SK-N-SH (cell line): Measurements from ENCODE around the gene PPARGC1A. TPM values are rescaled to one million over a fixed set of nuclear protein-coding genes. Genes with fewer than 3 reads are reported as not detected.

Experiments used
- CTCF ChIA-PET: fragments of 300-600, 350-600 bp; formaldehyde crosslinking; extraction: SDS; loops from one replicate; lab custom pipeline; 2021; lab: Yijun Ruan, JAX
- POLR2A ChIA-PET: fragments of 350-600 bp; sonication (Branson Sonifier 250); formaldehyde crosslinking; extraction: SDS; loops from one replicate; lab custom pipeline; 2020; ENCODE audit warnings: antibody characterized with exemption, inconsistent platforms; lab: Yijun Ruan, JAX
- DNase-seq: peaks from one replicate; pipeline ENCODE4 v3.0.0; 2012
- H2AFZ ChIP-seq: fragments of 200-600 bp; sonication (generic); 2 replicates; pipeline ENCODE4 v1.8.1; 2016; ENCODE audit warnings: antibody characterized with exemption, mild to moderate bottlenecking, low read depth
- H3F3A ChIP-seq: fragments of 200-600 bp; sonication (generic); replicated peaks from 2 replicates; pipeline ENCODE3; 2016; ENCODE audit warnings: antibody characterized with exemption, mild to moderate bottlenecking; ENCODE audit not compliant: insufficient read depth
- H3K27ac ChIP-seq, 2 experiments: fragments of 200-500 bp in 1 of 2; fragments of 200-600 bp in 1 of 2; sonication (Bioruptor generic) in 1 of 2; sonication (generic), shearing (Covaris generic) in 1 of 2; 2 replicates each; pipeline versions ENCODE4 v1.5.1 to v1.6.1; 2014 to 2016; ENCODE audit warnings: low read depth in 2 of 2, inconsistent platforms in 1 of 2, low read length in 1 of 2, mild to moderate bottlenecking in 1 of 2, mixed read lengths in 1 of 2
- H3K27me3 ChIP-seq: fragments of 200-600 bp; sonication (generic), shearing (Covaris generic); 2 replicates; pipeline ENCODE4 v1.6.1; 2016; ENCODE audit warnings: mixed run types; ENCODE audit not compliant: insufficient read depth
- H3K36me3 ChIP-seq, 2 experiments: fragments of 200-500 bp in 1 of 2; fragments of 200-600 bp in 1 of 2; sonication (Bioruptor generic) in 1 of 2; sonication (generic) in 1 of 2; replicated peaks in 1 of 2; 2 replicates each; pipeline versions ENCODE3 to v1.5.1; 2014 to 2016; ENCODE audit warnings: low read length in 1 of 2, mild to moderate bottlenecking in 1 of 2; ENCODE audit not compliant: insufficient read depth in 2 of 2, control insufficient read depth in 1 of 2
- H3K4me1 ChIP-seq, 2 experiments: fragments of 200-500 bp in 1 of 2; fragments of 200-600 bp in 1 of 2; sonication (Bioruptor generic) in 1 of 2; sonication (generic), shearing (Covaris generic) in 1 of 2; 2 replicates each; pipeline versions ENCODE4 v1.5.1 to v1.6.1; 2014 to 2016; ENCODE audit warnings: low read depth in 1 of 2, low read length in 1 of 2, mixed run types in 1 of 2; ENCODE audit not compliant: insufficient read depth in 2 of 2, control insufficient read depth in 1 of 2
- H3K4me2 ChIP-seq: fragments of 200-600 bp; sonication (generic), shearing (Covaris generic); 2 replicates; pipeline ENCODE4 v1.6.1; 2017; ENCODE audit warnings: mixed run types
- H3K4me3 ChIP-seq, 2 experiments: fragments of 200-500 bp in 1 of 2; fragments of 200-600 bp in 1 of 2; sonication (Bioruptor generic) in 1 of 2; sonication (generic), shearing (Covaris generic) in 1 of 2; 2 replicates each; pipeline versions ENCODE4 v1.5.1 to v1.8.1; 2014 to 2016; ENCODE audit warnings: low read depth in 2 of 2, inconsistent platforms in 1 of 2, low read length in 1 of 2, mild to moderate bottlenecking in 1 of 2, mixed read lengths in 1 of 2, moderate library complexity in 1 of 2
- H3K79me2 ChIP-seq: fragments of 200-600 bp; sonication (generic); 2 replicates; pipeline ENCODE4 v1.8.1; 2017; ENCODE audit warnings: mild to moderate bottlenecking; ENCODE audit not compliant: insufficient read depth
- H3K9ac ChIP-seq: fragments of 200-600 bp; sonication (generic); 2 replicates; pipeline ENCODE4 v1.6.1; 2017; ENCODE audit warnings: mixed run types
- H3K9me2 ChIP-seq: fragments of 200-600 bp; sonication (generic); 2 replicates; pipeline ENCODE4 v1.6.1; 2017; ENCODE audit warnings: mixed run types
- H3K9me3 ChIP-seq: fragments of 200-600 bp; sonication (generic); 2 replicates; pipeline ENCODE4 v1.6.1; 2017; ENCODE audit warnings: mixed run types, mild to moderate bottlenecking, moderate library complexity
- H4K20me1 ChIP-seq: fragments of 200-600 bp; sonication (generic); 2 replicates; pipeline ENCODE4 v1.6.1; 2017; ENCODE audit warnings: mild to moderate bottlenecking, mixed run types; ENCODE audit not compliant: insufficient read depth
- CHD2 ChIP-seq: fragments of 150-350 bp; IDR thresholded peaks from 2 replicates; pipeline ENCODE4 v1.6.1; 2018; ENCODE audit warnings: low read length; ENCODE audit not compliant: partially characterized antibody
- EP300 ChIP-seq, 2 experiments: IDR thresholded peaks; 2 replicates each; pipeline versions ENCODE4 v1.4.0 to v1.6.1; 2012; ENCODE audit warnings: borderline replicate concordance in 1 of 2, low read depth in 1 of 2, low read length in 1 of 2
- FOXJ3 ChIP-seq: sonication (generic); formaldehyde crosslinking; IDR thresholded peaks from 2 replicates; pipeline ENCODE4 v1.5.1; 2020; ENCODE audit warnings: mild to moderate bottlenecking, missing genetic modification reagents
- FOXM1 ChIP-seq: IDR thresholded peaks from 2 replicates; pipeline ENCODE4 v1.4.0; 2012; ENCODE audit warnings: low read depth, mild to moderate bottlenecking
- GATA2 ChIP-seq: sonication (generic); formaldehyde crosslinking; IDR thresholded peaks from 2 replicates; pipeline ENCODE4 v1.5.0; 2020; ENCODE audit warnings: mild to moderate bottlenecking, missing genetic modification reagents
- MEF2A ChIP-seq: IDR thresholded peaks from 2 replicates; pipeline ENCODE4 v1.4.0; 2012; ENCODE audit warnings: low read depth, borderline replicate concordance
- NRF1 ChIP-seq: IDR thresholded peaks from 2 replicates; pipeline ENCODE4 v1.6.1; 2012; ENCODE audit warnings: low read depth, mild to moderate bottlenecking, low read length
- RCOR1 ChIP-seq: fragments of 150-350 bp; IDR thresholded peaks from 2 replicates; pipeline ENCODE4 v1.6.1; 2017; ENCODE audit warnings: antibody characterized with exemption, low read length
- RFX5 ChIP-seq: IDR thresholded peaks from 2 replicates; pipeline ENCODE4 v1.6.1; 2012; ENCODE audit warnings: mild to moderate bottlenecking, improper control_type of control experiment, low read length
- TAF1 ChIP-seq: IDR thresholded peaks from 2 replicates; pipeline ENCODE4 v1.6.1; 2012; ENCODE audit warnings: low read depth, mild to moderate bottlenecking, low read length, moderate library complexity, borderline replicate concordance
- TCF12 ChIP-seq: IDR thresholded peaks from 2 replicates; pipeline ENCODE4 v1.4.0; 2012
- WGBS: methylation state at CpG from one replicate; pipeline ENCODE4 v1.1.6; 2017; ENCODE audit warnings: low lambda C conversion rate; 5-methylcytosine and 5-hydroxymethylcytosine counted together
- polyA plus RNA-seq, 3 experiments: library from polyadenylated mRNA; depleted of rRNA; stranded (reverse); fragments of >200 nt; gene quantifications; 2 replicates each; pipeline ENCODE4 v1.2.3, GENCODE V29; 2012
- TF ChIP-seq, protein P1 (sequence below): IDR thresholded peaks from 2 replicates; pipeline ENCODE4 v1.4.0; 2012; ENCODE audit warnings: low read depth, borderline replicate concordance
- TF ChIP-seq, protein P2 (sequence below): IDR thresholded peaks from 2 replicates; pipeline ENCODE4 v1.4.0; 2012; ENCODE audit warnings: low read depth, borderline replicate concordance
- TF ChIP-seq, protein P3 (sequence below): fragments of 200-600 bp; sonication (generic); IDR thresholded peaks from 2 replicates; pipeline ENCODE4 v1.6.1; 2017; ENCODE audit warnings: antibody characterized with exemption, mild to moderate bottlenecking, moderate library complexity
- TF ChIP-seq, protein P4 (sequence below): IDR thresholded peaks from 2 replicates; pipeline ENCODE4 v1.6.1; 2012; ENCODE audit warnings: mild to moderate bottlenecking, low read depth, low read length, moderate library complexity

The PPARGC1A gene
- polyA plus RNA-seq, 1 of the 3 experiments (the other 2 are of a cell fraction): 0.07 TPM

DNA sequence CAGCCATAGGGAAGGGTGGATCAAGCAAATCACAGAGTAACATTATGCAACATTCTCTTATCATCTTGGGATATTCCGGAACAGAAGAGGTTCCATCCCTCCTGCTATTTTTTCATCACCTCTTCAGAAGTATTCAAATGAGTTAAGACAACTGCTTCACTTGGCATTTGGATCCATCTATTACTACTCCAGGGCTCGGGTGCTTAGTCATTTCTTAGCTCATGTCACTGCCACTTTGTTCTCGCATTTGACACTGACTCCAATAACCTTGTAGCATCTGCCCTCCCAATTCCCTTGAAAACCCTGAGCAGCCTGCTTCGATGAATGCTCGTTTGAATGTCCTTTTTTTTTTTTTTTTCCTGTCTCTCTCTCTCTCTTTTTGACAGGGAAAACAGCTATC is 114.9 kb downstream of the PPARGC1A start:
- Histone ChIP-seq H3K4me3 (no peak overlapping the region), H3K27ac (no peak overlapping the region), H3K79me2 (no peaks in the 10 kb centered on the region), H3K9ac (no peak overlapping the region), H3K36me3 (no peaks in the 10 kb centered on the region), H4K20me1 (no peaks in the 10 kb centered on the region), H2AFZ (no peak overlapping the region), H3K9me3 (no peaks in the 10 kb centered on the region), H3K27me3 (no peaks in the 10 kb centered on the region), H3F3A (no peaks in the 10 kb centered on the region), H3K4me2 (no peak overlapping the region), H3K4me1 (peaks cover 0 to 2% of the 10 kb centered on the region in 2 experiments; a peak in 1 of 4 replicates), H3K9me2 (no peaks in the 10 kb centered on the region)
- ChIA-PET CTCF (no interaction called here), POLR2A (no interaction called here)
- no peak for DNase-seq
- 32% methylated on average over 5 of the region's 5 CpGs for WGBS
- TF ChIP-seq, protein P1, sequence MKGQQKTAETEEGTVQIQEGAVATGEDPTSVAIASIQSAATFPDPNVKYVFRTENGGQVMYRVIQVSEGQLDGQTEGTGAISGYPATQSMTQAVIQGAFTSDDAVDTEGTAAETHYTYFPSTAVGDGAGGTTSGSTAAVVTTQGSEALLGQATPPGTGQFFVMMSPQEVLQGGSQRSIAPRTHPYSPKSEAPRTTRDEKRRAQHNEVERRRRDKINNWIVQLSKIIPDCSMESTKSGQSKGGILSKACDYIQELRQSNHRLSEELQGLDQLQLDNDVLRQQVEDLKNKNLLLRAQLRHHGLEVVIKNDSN: no peak
- TF ChIP-seq RCOR1: no peak
- TF ChIP-seq RFX5: no peak
- TF ChIP-seq TCF12: no peak
- TF ChIP-seq MEF2A: no peak
- no peak for TF ChIP-seq GATA2 (CRISPR knock-in tag)
- TF ChIP-seq, protein P2, sequence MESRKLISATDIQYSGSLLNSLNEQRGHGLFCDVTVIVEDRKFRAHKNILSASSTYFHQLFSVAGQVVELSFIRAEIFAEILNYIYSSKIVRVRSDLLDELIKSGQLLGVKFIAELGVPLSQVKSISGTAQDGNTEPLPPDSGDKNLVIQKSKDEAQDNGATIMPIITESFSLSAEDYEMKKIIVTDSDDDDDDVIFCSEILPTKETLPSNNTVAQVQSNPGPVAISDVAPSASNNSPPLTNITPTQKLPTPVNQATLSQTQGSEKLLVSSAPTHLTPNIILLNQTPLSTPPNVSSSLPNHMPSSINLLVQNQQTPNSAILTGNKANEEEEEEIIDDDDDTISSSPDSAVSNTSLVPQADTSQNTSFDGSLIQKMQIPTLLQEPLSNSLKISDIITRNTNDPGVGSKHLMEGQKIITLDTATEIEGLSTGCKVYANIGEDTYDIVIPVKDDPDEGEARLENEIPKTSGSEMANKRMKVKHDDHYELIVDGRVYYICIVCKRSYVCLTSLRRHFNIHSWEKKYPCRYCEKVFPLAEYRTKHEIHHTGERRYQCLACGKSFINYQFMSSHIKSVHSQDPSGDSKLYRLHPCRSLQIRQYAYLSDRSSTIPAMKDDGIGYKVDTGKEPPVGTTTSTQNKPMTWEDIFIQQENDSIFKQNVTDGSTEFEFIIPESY: no peak
- TF ChIP-seq TAF1: no peak
- TF ChIP-seq, protein P3, sequence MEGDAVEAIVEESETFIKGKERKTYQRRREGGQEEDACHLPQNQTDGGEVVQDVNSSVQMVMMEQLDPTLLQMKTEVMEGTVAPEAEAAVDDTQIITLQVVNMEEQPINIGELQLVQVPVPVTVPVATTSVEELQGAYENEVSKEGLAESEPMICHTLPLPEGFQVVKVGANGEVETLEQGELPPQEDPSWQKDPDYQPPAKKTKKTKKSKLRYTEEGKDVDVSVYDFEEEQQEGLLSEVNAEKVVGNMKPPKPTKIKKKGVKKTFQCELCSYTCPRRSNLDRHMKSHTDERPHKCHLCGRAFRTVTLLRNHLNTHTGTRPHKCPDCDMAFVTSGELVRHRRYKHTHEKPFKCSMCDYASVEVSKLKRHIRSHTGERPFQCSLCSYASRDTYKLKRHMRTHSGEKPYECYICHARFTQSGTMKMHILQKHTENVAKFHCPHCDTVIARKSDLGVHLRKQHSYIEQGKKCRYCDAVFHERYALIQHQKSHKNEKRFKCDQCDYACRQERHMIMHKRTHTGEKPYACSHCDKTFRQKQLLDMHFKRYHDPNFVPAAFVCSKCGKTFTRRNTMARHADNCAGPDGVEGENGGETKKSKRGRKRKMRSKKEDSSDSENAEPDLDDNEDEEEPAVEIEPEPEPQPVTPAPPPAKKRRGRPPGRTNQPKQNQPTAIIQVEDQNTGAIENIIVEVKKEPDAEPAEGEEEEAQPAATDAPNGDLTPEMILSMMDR: no peak
- TF ChIP-seq FOXM1: no peak
- no peak for TF ChIP-seq NRF1
- TF ChIP-seq EP300 (IDR thresholded peaks at IDR 0.05; ENCODE audit: borderline replicate concordance in 1 of 2, low read depth in 1 of 2, low read length in 1 of 2): no peak
- TF ChIP-seq, protein P4, sequence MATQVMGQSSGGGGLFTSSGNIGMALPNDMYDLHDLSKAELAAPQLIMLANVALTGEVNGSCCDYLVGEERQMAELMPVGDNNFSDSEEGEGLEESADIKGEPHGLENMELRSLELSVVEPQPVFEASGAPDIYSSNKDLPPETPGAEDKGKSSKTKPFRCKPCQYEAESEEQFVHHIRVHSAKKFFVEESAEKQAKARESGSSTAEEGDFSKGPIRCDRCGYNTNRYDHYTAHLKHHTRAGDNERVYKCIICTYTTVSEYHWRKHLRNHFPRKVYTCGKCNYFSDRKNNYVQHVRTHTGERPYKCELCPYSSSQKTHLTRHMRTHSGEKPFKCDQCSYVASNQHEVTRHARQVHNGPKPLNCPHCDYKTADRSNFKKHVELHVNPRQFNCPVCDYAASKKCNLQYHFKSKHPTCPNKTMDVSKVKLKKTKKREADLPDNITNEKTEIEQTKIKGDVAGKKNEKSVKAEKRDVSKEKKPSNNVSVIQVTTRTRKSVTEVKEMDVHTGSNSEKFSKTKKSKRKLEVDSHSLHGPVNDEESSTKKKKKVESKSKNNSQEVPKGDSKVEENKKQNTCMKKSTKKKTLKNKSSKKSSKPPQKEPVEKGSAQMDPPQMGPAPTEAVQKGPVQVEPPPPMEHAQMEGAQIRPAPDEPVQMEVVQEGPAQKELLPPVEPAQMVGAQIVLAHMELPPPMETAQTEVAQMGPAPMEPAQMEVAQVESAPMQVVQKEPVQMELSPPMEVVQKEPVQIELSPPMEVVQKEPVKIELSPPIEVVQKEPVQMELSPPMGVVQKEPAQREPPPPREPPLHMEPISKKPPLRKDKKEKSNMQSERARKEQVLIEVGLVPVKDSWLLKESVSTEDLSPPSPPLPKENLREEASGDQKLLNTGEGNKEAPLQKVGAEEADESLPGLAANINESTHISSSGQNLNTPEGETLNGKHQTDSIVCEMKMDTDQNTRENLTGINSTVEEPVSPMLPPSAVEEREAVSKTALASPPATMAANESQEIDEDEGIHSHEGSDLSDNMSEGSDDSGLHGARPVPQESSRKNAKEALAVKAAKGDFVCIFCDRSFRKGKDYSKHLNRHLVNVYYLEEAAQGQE: no peak
- no peak for TF ChIP-seq FOXJ3 (CRISPR knock-in tag)
- TF ChIP-seq CHD2: no peak
- TF ChIP-seq, all 33 proteins: peak for 0
